Kidney (tissue), 14 donors: ENCODE results near the gene WFS1. TPM values are rescaled to one million over a fixed set of nuclear protein-coding genes. Genes with fewer than 3 reads are reported as not detected.
A peak's percentile ranks its signal among the peaks of the same experiment; 100 is the strongest.

ENCODE experiments used
- DNase-seq, 5 donors: peaks; one replicate each; pipeline ENCODE4 v3.0.0-alpha.2; 2013 to 2020
- FAIRE-seq: peaks from 2 replicates; lab custom pipeline; 2012; peaks lifted over from hg19 to GRCh38; lab: Jason Lieb, UNC
- H3K27ac ChIP-seq, 2 donors: one replicate each; pipeline ENCODE4 v1.7.0; 2013; ENCODE audit warnings: low read depth in 2 of 2, low read length in 2 of 2, inconsistent platforms in 1 of 2
- H3K27me3 ChIP-seq: one replicate; pipeline ENCODE4 v1.7.1; 2013; ENCODE audit warnings: low read length, inconsistent platforms; ENCODE audit not compliant: control insufficient read depth, insufficient read depth
- H3K36me3 ChIP-seq, 3 donors: one replicate each; pipeline versions ENCODE4 v1.7.0 to v1.7.1; 2013; ENCODE audit warnings: low read length in 3 of 3, control low read depth in 1 of 3, inconsistent platforms in 1 of 3; ENCODE audit not compliant: insufficient read depth in 3 of 3, control insufficient read depth in 2 of 3
- H3K4me1 ChIP-seq, 3 donors: one replicate each; pipeline versions ENCODE4 v1.7.0 to v1.7.1; 2013; ENCODE audit warnings: low read length in 3 of 3, inconsistent platforms in 1 of 3, low read depth in 1 of 3; ENCODE audit not compliant: control insufficient read depth in 2 of 3, insufficient read depth in 2 of 3
- H3K4me3 ChIP-seq, 3 donors: one replicate each; pipeline versions ENCODE4 v1.7.0 to v1.8.1; 2013; ENCODE audit warnings: low read length in 3 of 3, control low read depth in 1 of 3, inconsistent platforms in 1 of 3
- H3K9ac ChIP-seq, 3 donors: one replicate each; pipeline versions ENCODE4 v1.7.0 to v1.7.1; 2013; ENCODE audit warnings: low read length in 3 of 3, control low read depth in 1 of 3, inconsistent platforms in 1 of 3
- H3K9me3 ChIP-seq, 3 donors: one replicate each; pipeline versions ENCODE4 v1.7.0 to v1.7.1; 2013; ENCODE audit warnings: low read length in 3 of 3, control low read depth in 1 of 3, inconsistent platforms in 1 of 3; ENCODE audit not compliant: control insufficient read depth in 2 of 3, insufficient read depth in 1 of 3
- intact Hi-C: fragments of 100-400 bp; cut with DNase I; formaldehyde crosslinking; loops from one replicate; pipeline ENCODE4 v1.11.1; 2022
- polyA plus RNA-seq: library from polyadenylated mRNA; stranded (reverse); fragments of 350-450 nt; fragmentation: Illumina TruSeq; extraction: RNeasy Lipid Tissue Mini Kit (QIAGEN cat#74804); gene quantifications from one replicate; pipeline ENCODE4 v1.2.3, GENCODE V29; 2014; ENCODE audit warnings: low read depth, low replicate concordance; ENCODE audit not compliant: insufficient read depth
- total RNA-seq: library from RNA; stranded (reverse); fragmentation: NEBNext Ultra II Directional; extraction: Animal tissue kit (Norgen Biotek cat#: 25700); gene quantifications from one replicate; pipeline ENCODE4 v1.2.1, GENCODE V29; 2021
- TF ChIP-seq, protein P1 (sequence below): IDR thresholded peaks from 3 replicates; pipeline ENCODE4 v1.5.1; 2012; ENCODE audit warnings: mild to moderate bottlenecking, moderate library complexity, borderline replicate concordance; ENCODE audit not compliant: insufficient read depth; ENCODE audit errors: extremely low read depth
- donor health status: control.
- donor health status: control.
- donor health status: control.
- donor health status: control.
- donor health status: control.
- donor health status: DM: yes; HTN: yes; CAD: no.
- donor health status: Normal renal cell carcinoma (clear cell type).

WFS1 gene
- total and polyA plus RNA-seq, 2 donors from 2014 or later: 20.8 to 31.4 TPM

GRCh38 chr4:6282314-6282771, 12.7 kb downstream of the WFS1 start:
- intact Hi-C loops: no loop called here
- FAIRE-seq: no peak

DNA sequence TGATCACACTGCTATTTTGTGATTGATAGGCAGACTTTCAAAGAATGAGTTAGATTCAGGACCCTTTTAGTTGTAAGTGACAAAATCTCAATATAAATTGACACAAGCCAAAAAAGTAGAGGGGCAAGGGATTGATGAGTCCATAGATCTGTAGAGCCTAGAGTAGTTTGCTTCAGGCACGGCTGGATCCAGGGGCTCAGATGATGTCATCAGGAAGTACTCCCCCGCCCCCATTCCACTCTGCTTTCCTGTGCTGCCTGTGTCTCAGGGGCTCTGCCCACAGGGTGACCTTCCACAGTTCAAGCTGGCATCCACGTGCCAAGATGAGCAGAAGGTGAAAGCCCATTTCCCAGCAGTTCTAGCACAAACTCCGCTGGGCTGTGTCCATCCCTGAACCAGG, 13.6 kb downstream of the WFS1 start:
- H3K9ac ChIP-seq: no peak overlapping the region
- H3K9me3 ChIP-seq: no peaks in the 10 kb centered on the region
- H3K27me3 ChIP-seq: no peaks in the 10 kb centered on the region
- H3K36me3 ChIP-seq: peaks cover 0 to 7% (median 6%) of the 10 kb centered on the region in 3 donors
- H3K27ac ChIP-seq: no peak overlapping the region
- TF ChIP-seq, protein P1, sequence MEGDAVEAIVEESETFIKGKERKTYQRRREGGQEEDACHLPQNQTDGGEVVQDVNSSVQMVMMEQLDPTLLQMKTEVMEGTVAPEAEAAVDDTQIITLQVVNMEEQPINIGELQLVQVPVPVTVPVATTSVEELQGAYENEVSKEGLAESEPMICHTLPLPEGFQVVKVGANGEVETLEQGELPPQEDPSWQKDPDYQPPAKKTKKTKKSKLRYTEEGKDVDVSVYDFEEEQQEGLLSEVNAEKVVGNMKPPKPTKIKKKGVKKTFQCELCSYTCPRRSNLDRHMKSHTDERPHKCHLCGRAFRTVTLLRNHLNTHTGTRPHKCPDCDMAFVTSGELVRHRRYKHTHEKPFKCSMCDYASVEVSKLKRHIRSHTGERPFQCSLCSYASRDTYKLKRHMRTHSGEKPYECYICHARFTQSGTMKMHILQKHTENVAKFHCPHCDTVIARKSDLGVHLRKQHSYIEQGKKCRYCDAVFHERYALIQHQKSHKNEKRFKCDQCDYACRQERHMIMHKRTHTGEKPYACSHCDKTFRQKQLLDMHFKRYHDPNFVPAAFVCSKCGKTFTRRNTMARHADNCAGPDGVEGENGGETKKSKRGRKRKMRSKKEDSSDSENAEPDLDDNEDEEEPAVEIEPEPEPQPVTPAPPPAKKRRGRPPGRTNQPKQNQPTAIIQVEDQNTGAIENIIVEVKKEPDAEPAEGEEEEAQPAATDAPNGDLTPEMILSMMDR: no peak
- no peak for DNase-seq
- peaks cover 0 to 6% (median 0%) of the 10 kb centered on the region in 3 donors for H3K4me1 ChIP-seq
- H3K4me3 ChIP-seq: no peak overlapping the region
- intact Hi-C loops: no loop called here
- FAIRE-seq: no peak

More at GRCh38 chr4:6282314-6282771, 12.7 kb downstream of the WFS1 start:
- TF ChIP-seq, protein P1: no peak
- Histone ChIP-seq H3K27ac (no peak overlapping the region), H3K4me3 (no peak overlapping the region), H3K4me1 (peaks cover 0 to 13% (median 0%) of the 10 kb centered on the region in 3 donors), H3K27me3 (no peaks in the 10 kb centered on the region), H3K9me3 (no peaks in the 10 kb centered on the region), H3K9ac (no peak overlapping the region), H3K36me3 (peaks cover 0 to 6% (median 4%) of the 10 kb centered on the region in 3 donors)
- DNase-seq: peak in 1 of 5 donors; percentile 43

GRCh38 chr4:6287017-6287788, 17.6 kb downstream of the WFS1 start:
- no peak for DNase-seq

More at GRCh38 chr4:6287017-6287788, 17.6 kb downstream of the WFS1 start:
- no peak overlapping the region for H3K27ac ChIP-seq
- no peak overlapping the region for H3K4me3 ChIP-seq
- TF ChIP-seq, protein P1: no peak
- H3K27me3 ChIP-seq: no peaks in the 10 kb centered on the region
- FAIRE-seq: no peak
- H3K9me3 ChIP-seq: no peaks in the 10 kb centered on the region
- intact Hi-C loops: no loop called here
- peaks cover 0 to 17% (median 12%) of the 10 kb centered on the region in 3 donors for H3K36me3 ChIP-seq
- H3K9ac ChIP-seq: no peak overlapping the region
- H3K4me1 ChIP-seq: no peaks in the 10 kb centered on the region
